Panc1 (cell line): ENCODE data around the gene ART1. TPM values are rescaled to one million over a fixed set of nuclear protein-coding genes. Genes with fewer than 3 reads are reported as not detected.
"Not testable (repeated sequence)": the region's sequence is repeated elsewhere in the genome, so short reads cannot be mapped to it uniquely, and the experiment has no call there.

Experiments used
- ATAC-seq: fragments of 200-7000 bp; cut with Tn5 transposase; 2 replicates; pipeline ENCODE4 v1.9.1; 2020; ENCODE audit warnings: mild to moderate bottlenecking, moderate library complexity
- BruUV-seq: library from RNA; stranded (reverse); fragments of 400-500 nt; replicated peaks from 2 replicates; lab custom pipeline; 2021; lab: Mats Ljungman, UMichigan
- CTCF ChIA-PET: fragments of 300-600 bp; sonication (Branson Sonifier 250); formaldehyde crosslinking; loops from one replicate; lab custom pipeline; 2022; ENCODE audit warnings: antibody characterized with exemption; lab: Charles Lee
- POLR2A ChIA-PET: fragments of 300-600 bp; sonication (Branson Sonifier 250); formaldehyde crosslinking; loops from one replicate; lab custom pipeline; 2022; ENCODE audit warnings: antibody characterized with exemption; lab: Charles Lee
- DNase-seq: peaks from one replicate; pipeline ENCODE4 v3.0.0-alpha.2; 2010; ENCODE audit warnings: low read depth, low spot score
- H3K27ac ChIP-seq: 2 replicates; pipeline ENCODE4 v1.5.1; 2011; ENCODE audit warnings: mild to moderate bottlenecking, low read length, inconsistent platforms
- H3K27me3 ChIP-seq: fragments of 200-500 bp; sonication (Bioruptor generic); 2 replicates; pipeline ENCODE4 v1.6.0; 2014; ENCODE audit warnings: low read length, inconsistent platforms; ENCODE audit not compliant: control insufficient read depth, insufficient read depth
- H3K36me3 ChIP-seq: fragments of 200-500 bp; sonication (Bioruptor generic); 2 replicates; pipeline ENCODE4 v1.5.1; 2014; ENCODE audit warnings: inconsistent platforms, mild to moderate bottlenecking, low read length, moderate library complexity; ENCODE audit not compliant: control insufficient read depth, insufficient read depth
- H3K4me1 ChIP-seq: 2 replicates; pipeline ENCODE4 v1.5.1; 2011; ENCODE audit warnings: inconsistent platforms, mild to moderate bottlenecking, low read length, moderate library complexity; ENCODE audit not compliant: control insufficient read depth, insufficient read depth
- H3K4me3 ChIP-seq, 2 experiments: 2 replicates each; pipeline ENCODE4 v1.5.1; 2011 to 2012; ENCODE audit warnings: low read depth in 2 of 2, low read length in 2 of 2, mild to moderate bottlenecking in 2 of 2, inconsistent platforms in 1 of 2, moderate library complexity in 1 of 2
- H3K9me3 ChIP-seq: fragments of 200-500 bp; sonication (Bioruptor generic); 2 replicates; pipeline ENCODE4 v1.5.1; 2014; ENCODE audit warnings: low read depth, mild to moderate bottlenecking, inconsistent platforms, low read length, moderate library complexity; ENCODE audit not compliant: control insufficient read depth, insufficient read depth
- POLR2AphosphoS5 ChIP-seq: IDR thresholded peaks from 2 replicates; pipeline ENCODE4 v1.6.1; 2012; ENCODE audit warnings: mild to moderate bottlenecking, low read depth, low read length, moderate library complexity
- REST ChIP-seq, 2 experiments: IDR thresholded peaks; 2 replicates each; pipeline ENCODE4 v1.6.1; 2011 to 2012; ENCODE audit warnings: low read depth in 2 of 2, control low read depth in 1 of 2, low read length in 1 of 2, mild to moderate bottlenecking in 1 of 2, moderate library complexity in 1 of 2; ENCODE audit not compliant: insufficient read depth in 1 of 2
- SIN3A ChIP-seq: IDR thresholded peaks from 2 replicates; pipeline ENCODE4 v1.6.1; 2012; ENCODE audit warnings: low read depth, mild to moderate bottlenecking, low read length, moderate library complexity, borderline replicate concordance; ENCODE audit not compliant: insufficient read depth
- TCF7L2 ChIP-seq: IDR thresholded peaks from 2 replicates; pipeline ENCODE4 v1.6.1; 2011; ENCODE audit warnings: mild to moderate bottlenecking, low read depth, low read length, inconsistent platforms
- in situ Hi-C: cut with HindIII; loops from 2 replicates; pipeline ENCODE4 v1.10.0; 2016; ENCODE audit warnings: low sequenced_read_pairs, low pct_unique_long_range_greater_than_20kb
- intact Hi-C: fragments of 100-400 bp; cut with micrococcal nuclease; formaldehyde crosslinking; loops from one replicate; pipeline ENCODE4 v1.10.0; 2022; ENCODE audit not compliant: unreplicated experiment
- total RNA-seq: library from RNA; stranded (reverse); gene quantifications from one replicate; pipeline ENCODE4 v1.2.1, GENCODE V29; 2021; ENCODE audit not compliant: unreplicated experiment
- TF ChIP-seq, protein P1 (sequence below): fragments of 450-650 bp; IDR thresholded peaks from 2 replicates; pipeline ENCODE4 v1.5.1; 2017; ENCODE audit warnings: mild to moderate bottlenecking

The ART1 gene
- total RNA-seq, 1 experiment from 2014 or later, result not detected

DNA sequence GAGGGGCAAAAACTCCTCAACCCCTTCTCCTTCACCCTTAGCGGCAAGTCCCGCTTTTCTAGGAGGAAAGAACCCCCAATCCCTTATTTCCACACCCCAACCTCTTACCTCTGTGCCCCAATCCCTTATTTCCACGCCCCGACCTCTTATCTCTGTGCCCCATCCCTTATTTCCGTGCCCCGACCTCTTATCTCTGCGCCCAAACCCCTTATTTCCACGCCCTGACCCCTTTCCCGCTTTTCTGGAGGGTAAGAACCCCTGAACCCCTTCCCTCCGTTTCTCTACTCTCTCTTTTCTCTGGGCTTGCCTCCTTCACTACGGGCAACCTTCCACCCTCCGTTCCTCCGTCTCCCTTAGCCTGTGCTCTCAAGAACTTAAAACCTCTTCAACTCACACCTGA is 3.9 kb downstream of the ART1 start:
- POLR2A ChIA-PET, intact Hi-C loops, H3K4me3 ChIP-seq, H3K9me3 ChIP-seq, H3K27ac ChIP-seq, H3K4me1 ChIP-seq, ATAC-seq, CTCF ChIA-PET, DNase-seq, BruUV-seq, in situ Hi-C loops, H3K36me3 ChIP-seq: not testable (repeated sequence)
- peaks cover 12% of the 10 kb centered on the region for H3K27me3 ChIP-seq

GRCh38 chr11:3649374-3649773 is 4.4 kb downstream of the ART1 start:
- in situ Hi-C loops, ATAC-seq, CTCF ChIA-PET, H3K4me3 ChIP-seq, BruUV-seq, intact Hi-C loops, H3K27ac ChIP-seq, POLR2A ChIA-PET, H3K4me1 ChIP-seq, H3K9me3 ChIP-seq, DNase-seq, H3K36me3 ChIP-seq: not testable (repeated sequence)
- H3K27me3 ChIP-seq, result peaks cover 12% of the 10 kb centered on the region

- H3K4me3 ChIP-seq, H3K27ac ChIP-seq, DNase-seq, POLR2A ChIA-PET, H3K9me3 ChIP-seq, intact Hi-C loops, in situ Hi-C loops, CTCF ChIA-PET, H3K36me3 ChIP-seq, ATAC-seq, BruUV-seq, H3K4me1 ChIP-seq: not testable (repeated sequence)
- peaks cover 23% of the 10 kb centered on the region for H3K27me3 ChIP-seq
These were observed 7.6 kb downstream of the ART1 start for GRCh38 chr11:3652514-3652913.

GRCh38 chr11:3655547-3655946 is 10.6 kb downstream of the ART1 start:
- BruUV-seq, result no TSS peak
- Histone ChIP-seq H3K4me1 (no peaks in the 10 kb centered on the region), H3K27ac (no peak overlapping the region), H3K4me3 (no peak overlapping the region), H3K36me3 (no peaks in the 10 kb centered on the region), H3K27me3 (peaks cover 15% of the 10 kb centered on the region), H3K9me3 (no peaks in the 10 kb centered on the region)
- no peak for DNase-seq
- intact Hi-C loops, result no loop called here
- TF ChIP-seq POLR2AphosphoS5, result no peak
- TF ChIP-seq TCF7L2, result no peak
- TF ChIP-seq, protein P1, sequence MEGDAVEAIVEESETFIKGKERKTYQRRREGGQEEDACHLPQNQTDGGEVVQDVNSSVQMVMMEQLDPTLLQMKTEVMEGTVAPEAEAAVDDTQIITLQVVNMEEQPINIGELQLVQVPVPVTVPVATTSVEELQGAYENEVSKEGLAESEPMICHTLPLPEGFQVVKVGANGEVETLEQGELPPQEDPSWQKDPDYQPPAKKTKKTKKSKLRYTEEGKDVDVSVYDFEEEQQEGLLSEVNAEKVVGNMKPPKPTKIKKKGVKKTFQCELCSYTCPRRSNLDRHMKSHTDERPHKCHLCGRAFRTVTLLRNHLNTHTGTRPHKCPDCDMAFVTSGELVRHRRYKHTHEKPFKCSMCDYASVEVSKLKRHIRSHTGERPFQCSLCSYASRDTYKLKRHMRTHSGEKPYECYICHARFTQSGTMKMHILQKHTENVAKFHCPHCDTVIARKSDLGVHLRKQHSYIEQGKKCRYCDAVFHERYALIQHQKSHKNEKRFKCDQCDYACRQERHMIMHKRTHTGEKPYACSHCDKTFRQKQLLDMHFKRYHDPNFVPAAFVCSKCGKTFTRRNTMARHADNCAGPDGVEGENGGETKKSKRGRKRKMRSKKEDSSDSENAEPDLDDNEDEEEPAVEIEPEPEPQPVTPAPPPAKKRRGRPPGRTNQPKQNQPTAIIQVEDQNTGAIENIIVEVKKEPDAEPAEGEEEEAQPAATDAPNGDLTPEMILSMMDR, result no peak
- no peak for TF ChIP-seq REST (IDR thresholded peaks at IDR 0.05; ENCODE audit: insufficient read depth in 1 of 2, low read depth in 2 of 2, low read length in 1 of 2)
- TF ChIP-seq SIN3A, result no peak
- POLR2A ChIA-PET, result no interaction called here
- ATAC-seq, result peak; percentile 35
- CTCF ChIA-PET, result no interaction called here
- in situ Hi-C loops, result no loop called here

DNA sequence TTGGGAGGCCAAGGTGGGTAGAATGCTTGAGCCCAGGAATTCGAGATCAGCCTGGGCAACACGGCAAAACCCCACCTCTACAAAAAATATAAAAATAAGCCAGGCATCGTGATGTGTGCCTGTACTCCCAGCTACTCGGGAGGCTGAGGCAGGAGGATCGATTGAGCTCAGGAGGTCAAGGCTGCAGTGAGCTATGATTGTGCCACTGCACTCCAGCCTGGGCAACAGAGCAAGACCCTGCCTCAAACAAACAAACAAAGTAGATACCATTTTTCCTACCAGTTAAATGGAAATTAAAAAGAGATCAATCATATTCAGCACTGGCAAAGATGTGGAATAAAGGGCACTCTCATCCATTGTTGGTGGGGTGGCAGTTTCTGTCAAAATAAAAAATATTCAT is 12.4 kb downstream of the ART1 start:
- BruUV-seq, intact Hi-C loops, H3K4me1 ChIP-seq, H3K36me3 ChIP-seq, H3K27ac ChIP-seq, H3K9me3 ChIP-seq, H3K4me3 ChIP-seq, DNase-seq, in situ Hi-C loops, ATAC-seq: not testable (repeated sequence)
- CTCF ChIA-PET, result interaction anchor here (0.6 kb wide), 1 partner anchor 45 kb away, joined by 5 read pairs; no protein-coding TSS in a partner anchor
- peaks cover 15% of the 10 kb centered on the region for H3K27me3 ChIP-seq
- POLR2A ChIA-PET, result interaction anchor here (0.7 kb wide), 1 partner anchor 143 kb away, joined by 16 read pairs; no protein-coding TSS in a partner anchor
